PFSK-1 (cell line): Measurements from ENCODE around the gene GTF2H2C.

Experiments
- FOXP2 ChIP-seq: optimal IDR thresholded peaks from 2 replicates; pipeline ENCODE3; 2011; ENCODE audit warnings: borderline replicate concordance, control low read depth, inconsistent platforms; ENCODE audit not compliant: insufficient read depth; ENCODE audit errors: extremely low read length, extremely low read depth
- POLR2AphosphoS5 ChIP-seq: IDR thresholded peaks from 2 replicates; pipeline ENCODE4 v1.6.1; 2012; ENCODE audit warnings: low read depth, mild to moderate bottlenecking, control low read depth, low read length, moderate library complexity
- SIN3A ChIP-seq: IDR thresholded peaks from 2 replicates; pipeline ENCODE4 v1.6.1; 2012; ENCODE audit warnings: mild to moderate bottlenecking, low read length, moderate library complexity, borderline replicate concordance; ENCODE audit not compliant: insufficient read depth
- TAF1 ChIP-seq: IDR thresholded peaks from 2 replicates; pipeline ENCODE4 v1.6.1; 2012; ENCODE audit warnings: low read length, control low read depth, borderline replicate concordance; ENCODE audit not compliant: insufficient read depth
- TF ChIP-seq, protein P1 (sequence below), 2 experiments: IDR thresholded peaks; 2 replicates each; pipeline versions ENCODE4 v1.6.1 to v1.8.0; 2011 to 2012; ENCODE audit warnings: low read depth in 2 of 2, low read length in 2 of 2, control low read depth in 1 of 2, inconsistent platforms in 1 of 2, mild to moderate bottlenecking in 1 of 2, moderate library complexity in 1 of 2; ENCODE audit not compliant: insufficient read depth in 1 of 2

DNA sequence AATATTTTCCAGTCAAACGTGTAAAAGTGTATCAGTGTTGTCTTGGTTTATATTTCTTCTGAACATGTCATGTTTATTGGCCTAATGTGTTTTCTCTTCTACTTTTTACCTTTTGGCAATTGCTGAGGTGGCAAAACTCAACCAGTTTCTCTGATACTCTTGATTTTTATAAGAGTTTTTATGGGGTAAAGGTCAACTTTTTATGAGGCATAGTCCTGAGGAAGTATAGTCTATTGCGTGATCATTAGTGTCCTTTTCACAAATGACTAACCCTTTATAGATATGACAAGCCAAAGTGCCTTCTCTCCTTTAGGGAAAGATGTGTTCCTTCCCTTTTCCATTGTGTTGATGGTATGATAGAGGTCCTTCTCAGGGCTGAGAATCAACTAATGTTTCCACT is 34.5 kb upstream of the GTF2H2C start:
- TF ChIP-seq, protein P1, sequence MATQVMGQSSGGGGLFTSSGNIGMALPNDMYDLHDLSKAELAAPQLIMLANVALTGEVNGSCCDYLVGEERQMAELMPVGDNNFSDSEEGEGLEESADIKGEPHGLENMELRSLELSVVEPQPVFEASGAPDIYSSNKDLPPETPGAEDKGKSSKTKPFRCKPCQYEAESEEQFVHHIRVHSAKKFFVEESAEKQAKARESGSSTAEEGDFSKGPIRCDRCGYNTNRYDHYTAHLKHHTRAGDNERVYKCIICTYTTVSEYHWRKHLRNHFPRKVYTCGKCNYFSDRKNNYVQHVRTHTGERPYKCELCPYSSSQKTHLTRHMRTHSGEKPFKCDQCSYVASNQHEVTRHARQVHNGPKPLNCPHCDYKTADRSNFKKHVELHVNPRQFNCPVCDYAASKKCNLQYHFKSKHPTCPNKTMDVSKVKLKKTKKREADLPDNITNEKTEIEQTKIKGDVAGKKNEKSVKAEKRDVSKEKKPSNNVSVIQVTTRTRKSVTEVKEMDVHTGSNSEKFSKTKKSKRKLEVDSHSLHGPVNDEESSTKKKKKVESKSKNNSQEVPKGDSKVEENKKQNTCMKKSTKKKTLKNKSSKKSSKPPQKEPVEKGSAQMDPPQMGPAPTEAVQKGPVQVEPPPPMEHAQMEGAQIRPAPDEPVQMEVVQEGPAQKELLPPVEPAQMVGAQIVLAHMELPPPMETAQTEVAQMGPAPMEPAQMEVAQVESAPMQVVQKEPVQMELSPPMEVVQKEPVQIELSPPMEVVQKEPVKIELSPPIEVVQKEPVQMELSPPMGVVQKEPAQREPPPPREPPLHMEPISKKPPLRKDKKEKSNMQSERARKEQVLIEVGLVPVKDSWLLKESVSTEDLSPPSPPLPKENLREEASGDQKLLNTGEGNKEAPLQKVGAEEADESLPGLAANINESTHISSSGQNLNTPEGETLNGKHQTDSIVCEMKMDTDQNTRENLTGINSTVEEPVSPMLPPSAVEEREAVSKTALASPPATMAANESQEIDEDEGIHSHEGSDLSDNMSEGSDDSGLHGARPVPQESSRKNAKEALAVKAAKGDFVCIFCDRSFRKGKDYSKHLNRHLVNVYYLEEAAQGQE (IDR thresholded peaks at IDR 0.05; ENCODE audit: insufficient read depth in 1 of 2, low read depth in 2 of 2, low read length in 2 of 2): no peak
- TF ChIP-seq SIN3A: no peak
- TF ChIP-seq POLR2AphosphoS5: no peak
- no peak for TF ChIP-seq FOXP2
- no peak for TF ChIP-seq TAF1
